NCI-H1105 treated with DMSO at 0.1 percent for 48 hours (cell line): ENCODE data around the gene ARHGAP24.
"Not testable (repeated sequence)": the region's sequence is repeated elsewhere in the genome, so short reads cannot be mapped to it uniquely, and the experiment has no call there.

Experiments
- DNase-seq: peaks from one replicate; lab custom pipeline; 2025; lab: John Stamatoyannopoulos, UW

Gene ARHGAP24

GRCh38 chr4:85956293-85956945 lies 481.5 kb downstream of the ARHGAP24 start:
- no peak for DNase-seq

- no peak for DNase-seq
Observed at GRCh38 chr4:85961887-85962286, 486.9 kb downstream of the ARHGAP24 start.

- no peak for DNase-seq
Observed at GRCh38 chr4:85963231-85963630, 488.3 kb downstream of the ARHGAP24 start.

- DNase-seq: no peak
Observed at GRCh38 chr4:85964298-85964697, 489.3 kb downstream of the ARHGAP24 start.

- not testable (repeated sequence) for DNase-seq
Observed at GRCh38 chr4:85965017-85965416, 490.1 kb downstream of the ARHGAP24 start.

GRCh38 chr4:85965529-85965928 lies 490.6 kb downstream of the ARHGAP24 start:
- no peak for DNase-seq

GRCh38 chr4:85966373-85966772 lies 491.4 kb downstream of the ARHGAP24 start:
- no peak for DNase-seq

GRCh38 chr4:85967872-85968271 lies 492.9 kb downstream of the ARHGAP24 start:
- no peak for DNase-seq

- DNase-seq: peak; percentile 38
Observed at GRCh38 chr4:85968945-85969819, 494.2 kb downstream of the ARHGAP24 start.

- DNase-seq: no peak
Observed at GRCh38 chr4:85970535-85970934, 495.6 kb downstream of the ARHGAP24 start.

- no peak for DNase-seq
Observed at GRCh38 chr4:85979276-85979675, 504.3 kb downstream of the ARHGAP24 start.

GRCh38 chr4:85986266-85986665 lies 511.3 kb downstream of the ARHGAP24 start:
- no peak for DNase-seq

- DNase-seq: no peak
Observed at GRCh38 chr4:85993641-85994040, 518.7 kb downstream of the ARHGAP24 start.

- DNase-seq: no peak
Observed at GRCh38 chr4:85994576-85994975, 519.6 kb downstream of the ARHGAP24 start.

GRCh38 chr4:85995361-85995760 lies 520.4 kb downstream of the ARHGAP24 start:
- no peak for DNase-seq

GRCh38 chr4:86001591-86001990 lies 526.6 kb downstream of the ARHGAP24 start:
- no peak for DNase-seq

- DNase-seq: no peak
Observed at GRCh38 chr4:86004030-86004429, 529.1 kb downstream of the ARHGAP24 start.

GRCh38 chr4:86006057-86006456 lies 531.1 kb downstream of the ARHGAP24 start:
- DNase-seq: no peak

- DNase-seq: no peak
Observed at GRCh38 chr4:86007042-86007441, 532.1 kb downstream of the ARHGAP24 start.

- no peak for DNase-seq
Observed at GRCh38 chr4:86011117-86011516, 536.2 kb downstream of the ARHGAP24 start.

- no peak for DNase-seq
Observed at GRCh38 chr4:86013621-86014020, 538.7 kb downstream of the ARHGAP24 start.

GRCh38 chr4:86014599-86014998 lies 539.6 kb downstream of the ARHGAP24 start:
- DNase-seq: no peak
